ENCODE data around the gene ARSB. TPM values are rescaled to one million over a fixed set of nuclear protein-coding genes. Genes with fewer than 3 reads are reported as not detected.

ARSB gene
- total and polyA plus RNA-seq, 10 of the 15 experiments (the other 5 are each of a cell fraction or from before 2014, with no cell fraction given) = 1.2 to 8.2 (median 6.1) TPM

- no peak for TF ChIP-seq ZBTB11 (CRISPR knock-in tag; IDR thresholded peaks at IDR 0.05)
- TF ChIP-seq PBX3 (IDR thresholded peaks at IDR 0.05; ENCODE audit: insufficient replicate concordance, low read depth, low read length) = peak; percentile 83
- 0 out of 2 replicates have a peak, but pooled peaks have one; percentile 20 for TF ChIP-seq IKZF1 (conservative IDR thresholded peaks at IDR 0.05)
Measured at GRCh38 chr5:78792345-78793055, 192.6 kb downstream of the ARSB start (continued).

GRCh38 chr5:78791501-78792100, 193.5 kb downstream of the ARSB start:
- Histone ChIP-seq H3K9ac (ENCODE audit: control insufficient read depth, insufficient read depth, low read length) (no peak overlapping the region), H3K27ac (ENCODE audit: control insufficient read depth, insufficient read depth) (no peak overlapping the region), H3K79me2 (ENCODE audit: control insufficient read depth, insufficient read depth, low read length) (no peaks in the 10 kb centered on the region), H2AFZ (ENCODE audit: control insufficient read depth, low read depth, low read length) (no peak overlapping the region), H3K4me3 (no peak overlapping the region), H4K20me1 (ENCODE audit: control insufficient read depth, insufficient read depth) (no peaks in the 10 kb centered on the region), H3K4me1 (ENCODE audit: control insufficient read depth, insufficient read depth, low read length) (peaks cover 15% of the 10 kb centered on the region; the same call in 1 of the 2 replicates), H3K4me2 (ENCODE audit: control insufficient read depth, insufficient read depth) (no peak overlapping the region), H3K36me3 (ENCODE audit: control insufficient read depth in 2 of 2, insufficient read depth in 2 of 2, low read length in 1 of 2) (no peaks in the 10 kb centered on the region), H3K27me3 (replicated peaks in 1 of 2; ENCODE audit: control insufficient read depth in 2 of 2, insufficient read depth in 2 of 2, low read length in 1 of 2) (no peaks in the 10 kb centered on the region), H3K9me3 (replicated peaks; ENCODE audit: control insufficient read depth, insufficient read depth, low read length) (no peaks in the 10 kb centered on the region)
- no peak for FAIRE-seq
- no peak for DNase-seq (ENCODE audit: low read depth, low spot score)
- RAD21 ChIA-PET (ENCODE audit: unreplicated experiment) = interaction anchor here (0.6 to 1.4 kb wide), 5 partner anchors 34 to 69 kb away, joined by 3 to 5 read pairs (median 3); no protein-coding TSS in a partner anchor
- ATAC-seq = no peak
- SMC1A ChIA-PET (ENCODE audit: uncharacterized antibody, unreplicated experiment) = interaction anchor here (1.0 to 3.2 kb wide), 15 partner anchors 10 to 247 kb away, joined by 3 to 16 read pairs (median 5); no protein-coding TSS in a partner anchor
- WGBS (ENCODE audit: insufficient coverage, insufficient replicate concordance, low lambda C conversion rate, missing lambda C conversion rate) = 98% methylated on average over 11 of the region's 11 CpGs
- no TSS peak for BruUV-seq (replicated peaks)
- CTCF ChIA-PET = interaction anchor here (0.6 kb wide), 1 partner anchor 454 kb away, joined by 3 read pairs; no protein-coding TSS in a partner anchor
- POLR2A ChIA-PET = interaction anchor here (0.6 to 0.7 kb wide), 2 partner anchors 22 to 36 kb away, joined by 3 to 7 read pairs; no protein-coding TSS in a partner anchor
- intact Hi-C loops (cut with micrococcal nuclease; ENCODE audit: unreplicated experiment) = loop anchor here (2.0 kb wide), 1 partner anchor 33 kb away; no protein-coding TSS in a partner anchor
- in situ Hi-C loops (cut with MboI) = no loop called here
- TF ChIP-seq RBBP5 (conservative IDR thresholded peaks at IDR 0.05) = no peak
- TF ChIP-seq ZNF24 (IDR thresholded peaks at IDR 0.05) = no peak
- no peak for TF ChIP-seq MEF2A (IDR thresholded peaks at IDR 0.05; ENCODE audit: insufficient read depth, low read depth, low read length)
- no peak for TF ChIP-seq NR2C2 (IDR thresholded peaks at IDR 0.05; ENCODE audit: borderline replicate concordance, control insufficient read depth, insufficient read length, low read depth)
- TF ChIP-seq CUX1 (IDR thresholded peaks at IDR 0.05; ENCODE audit: insufficient replicate concordance, low read depth, low read length) = no peak
- no peak for TF ChIP-seq STAT3 (IDR thresholded peaks at IDR 0.05; ENCODE audit: low read depth, low read length)

Measured in GM12878 (cell line).